OCI-LY7 (cell line): ENCODE measurements around the gene DCAF5. TPM values are rescaled to one million over a fixed set of nuclear protein-coding genes. Genes with fewer than 3 reads are reported as not detected.

Source experiments
- BruUV-seq: library from RNA; stranded (reverse); fragments of 400-500 nt; replicated peaks from 2 replicates; lab custom pipeline; 2021; lab: Mats Ljungman, UMichigan
- CTCF ChIA-PET: fragments of 300-600 bp; sonication (Branson Sonifier 250); formaldehyde crosslinking; loops from one replicate; lab custom pipeline; 2022; ENCODE audit warnings: antibody characterized with exemption; ENCODE audit not compliant: unreplicated experiment; lab: Charles Lee
- POLR2A ChIA-PET: fragments of 300-600 bp; sonication (Branson Sonifier 250); formaldehyde crosslinking; loops from one replicate; lab custom pipeline; 2022; ENCODE audit warnings: antibody characterized with exemption; lab: Charles Lee
- DNase-seq: peaks from one replicate; pipeline ENCODE4 v3.0.0-alpha.2; 2015; ENCODE audit warnings: low spot score
- H2AFZ ChIP-seq: fragments of 200-600 bp; sonication (generic), shearing (Covaris generic); 2 replicates; pipeline ENCODE4 v1.6.1; 2014; ENCODE audit warnings: mild to moderate bottlenecking, antibody characterized with exemption, low read length, moderate library complexity
- H3K27ac ChIP-seq: fragments of 200-600 bp; sonication (generic); 2 replicates; pipeline ENCODE4 v1.5.1; 2014; ENCODE audit warnings: mixed run types, low read depth, mild to moderate bottlenecking, moderate library complexity, low read length, inconsistent platforms; ENCODE audit not compliant: poor library complexity, severe bottlenecking
- H3K36me3 ChIP-seq: fragments of 200-600 bp; sonication (generic); 2 replicates; pipeline ENCODE4 v1.6.1; 2014; ENCODE audit warnings: mild to moderate bottlenecking, antibody characterized with exemption, low read length, moderate library complexity, mixed read lengths; ENCODE audit not compliant: insufficient read depth
- H3K4me1 ChIP-seq: fragments of 200-600 bp; sonication (generic); 2 replicates; pipeline ENCODE4 v1.5.1; 2014; ENCODE audit warnings: mild to moderate bottlenecking, low read length; ENCODE audit not compliant: insufficient read depth, poor library complexity, severe bottlenecking
- H3K4me2 ChIP-seq: fragments of 200-600 bp; sonication (generic); 2 replicates; pipeline ENCODE4 v1.6.1; 2014; ENCODE audit warnings: mild to moderate bottlenecking, low read length
- H3K4me3 ChIP-seq: fragments of 200-600 bp; sonication (generic); 2 replicates; pipeline ENCODE4 v1.5.1; 2014; ENCODE audit warnings: mild to moderate bottlenecking, low read depth, low read length; ENCODE audit not compliant: poor library complexity, severe bottlenecking
- H3K79me2 ChIP-seq: fragments of 200-600 bp; sonication (generic); 2 replicates; pipeline ENCODE4 v1.6.1; 2016; ENCODE audit warnings: low read depth, mild to moderate bottlenecking, low read length, moderate library complexity, mixed read lengths; ENCODE audit not compliant: insufficient read depth
- H3K9me2 ChIP-seq: fragments of 200-600 bp; sonication (generic); 2 replicates; pipeline ENCODE4 v1.6.1; 2016; ENCODE audit warnings: mild to moderate bottlenecking, low read length, mixed read lengths; ENCODE audit not compliant: insufficient read depth
- H3K9me3 ChIP-seq: fragments of 200-600 bp; sonication (generic); 2 replicates; pipeline ENCODE4 v1.6.1; 2014; ENCODE audit warnings: mild to moderate bottlenecking, mixed run types, low read length, mixed read lengths
- H4K20me1 ChIP-seq: fragments of 200-600 bp; sonication (generic); 2 replicates; pipeline ENCODE4 v1.6.1; 2014; ENCODE audit warnings: mild to moderate bottlenecking, antibody characterized with exemption, low read length, moderate library complexity, mixed read lengths; ENCODE audit not compliant: insufficient read depth
- EZH2phosphoT487 ChIP-seq: fragments of 200-600 bp; sonication (generic); IDR thresholded peaks from 2 replicates; pipeline ENCODE4 v1.6.1; 2018; ENCODE audit warnings: low read depth, borderline replicate concordance, mild to moderate bottlenecking, mixed run types, antibody characterized with exemption, low read length, moderate library complexity, mixed read lengths
- intact Hi-C: fragments of 100-400 bp; cut with micrococcal nuclease; formaldehyde crosslinking; loops from one replicate; pipeline ENCODE4 v1.10.0; 2022; ENCODE audit not compliant: unreplicated experiment
- total RNA-seq, 2 experiments: library from RNA; depleted of rRNA in 1 of 2; stranded (reverse); fragments of >200 nt in 1 of 2; shearing (Covaris generic) in 1 of 2; gene quantifications; 2 replicates each; pipeline ENCODE4 v1.2.3, GENCODE V29; 2014 to 2022
- TF ChIP-seq, protein P1 (sequence below): fragments of 200-600 bp; sonication (generic); conservative IDR thresholded peaks from 2 replicates; pipeline ENCODE4 v1.5.1; 2014; ENCODE audit warnings: mild to moderate bottlenecking, antibody characterized with exemption, low read length, moderate library complexity, mixed read lengths

The DCAF5 gene
- total RNA-seq, 2 experiments from 2014 or later: 23.1 to 46.0 TPM

DNA sequence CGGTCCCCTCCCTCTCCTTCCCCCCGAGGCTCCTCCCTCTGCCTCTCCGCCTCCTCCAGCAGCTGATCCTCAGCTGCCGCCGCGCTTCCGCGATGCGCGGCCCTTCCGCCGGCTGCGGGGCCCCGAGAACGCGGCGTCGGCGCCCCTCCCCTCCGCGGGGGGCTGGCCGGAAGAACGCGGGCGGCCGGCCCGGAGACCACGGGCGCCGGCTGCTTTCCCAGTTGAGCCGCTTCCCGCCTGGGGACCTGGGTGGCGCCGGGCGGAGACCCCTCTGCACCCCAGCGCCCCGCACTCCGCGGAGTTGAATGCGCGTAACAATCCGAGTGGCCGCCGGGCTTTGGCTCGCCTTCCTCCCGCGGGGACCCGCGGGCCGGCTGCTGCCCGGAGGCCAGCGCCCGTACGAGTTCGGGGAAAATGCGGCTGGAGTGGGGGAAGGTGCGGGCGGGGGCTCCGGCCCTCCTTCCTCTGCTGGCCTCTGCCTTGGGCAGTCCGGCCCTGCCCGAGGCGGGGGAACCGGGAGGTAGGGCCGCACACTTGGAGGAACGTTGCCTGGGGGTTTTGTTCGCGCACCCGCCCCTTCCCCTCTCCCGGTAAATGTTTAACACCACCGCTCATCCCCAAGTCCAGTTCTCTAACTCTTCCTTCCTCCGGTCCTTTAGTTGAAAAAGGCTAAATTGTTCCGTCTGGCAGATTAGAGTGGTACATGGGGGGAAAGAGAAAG is 393 bp upstream of the DCAF5 start:
- Histone ChIP-seq H3K4me3 (peak overlapping the region; percentile 84), H3K9me2 (no peaks in the 10 kb centered on the region), H3K27ac (peak overlapping the region; percentile 80), H3K79me2 (peaks cover 37% of the 10 kb centered on the region), H4K20me1 (0 out of 2 replicates have a peak, but pooled peaks cover 16% of the 10 kb centered on the region), H3K4me1 (peaks cover 25% of the 10 kb centered on the region), H3K4me2 (peak overlapping the region; percentile 92), H3K36me3 (peaks cover 25% of the 10 kb centered on the region), H2AFZ (peak overlapping the region; percentile 87), H3K9me3 (no peaks in the 10 kb centered on the region)
- intact Hi-C loops: loop anchor here (1.0 to 10.0 kb wide), 3 partner anchors 38 to 611 kb away; partner anchors contain the start of genes ERH, EXD2, SLC39A9 and SRSF5
- TF ChIP-seq EZH2phosphoT487: no peak
- TF ChIP-seq, protein P1, sequence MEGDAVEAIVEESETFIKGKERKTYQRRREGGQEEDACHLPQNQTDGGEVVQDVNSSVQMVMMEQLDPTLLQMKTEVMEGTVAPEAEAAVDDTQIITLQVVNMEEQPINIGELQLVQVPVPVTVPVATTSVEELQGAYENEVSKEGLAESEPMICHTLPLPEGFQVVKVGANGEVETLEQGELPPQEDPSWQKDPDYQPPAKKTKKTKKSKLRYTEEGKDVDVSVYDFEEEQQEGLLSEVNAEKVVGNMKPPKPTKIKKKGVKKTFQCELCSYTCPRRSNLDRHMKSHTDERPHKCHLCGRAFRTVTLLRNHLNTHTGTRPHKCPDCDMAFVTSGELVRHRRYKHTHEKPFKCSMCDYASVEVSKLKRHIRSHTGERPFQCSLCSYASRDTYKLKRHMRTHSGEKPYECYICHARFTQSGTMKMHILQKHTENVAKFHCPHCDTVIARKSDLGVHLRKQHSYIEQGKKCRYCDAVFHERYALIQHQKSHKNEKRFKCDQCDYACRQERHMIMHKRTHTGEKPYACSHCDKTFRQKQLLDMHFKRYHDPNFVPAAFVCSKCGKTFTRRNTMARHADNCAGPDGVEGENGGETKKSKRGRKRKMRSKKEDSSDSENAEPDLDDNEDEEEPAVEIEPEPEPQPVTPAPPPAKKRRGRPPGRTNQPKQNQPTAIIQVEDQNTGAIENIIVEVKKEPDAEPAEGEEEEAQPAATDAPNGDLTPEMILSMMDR: no peak
- BruUV-seq: no TSS peak
- POLR2A ChIA-PET: interaction anchor here (0.5 kb wide), 1 partner anchor 53 kb away, joined by 3 read pairs; no protein-coding TSS in a partner anchor
- peak; percentile 95 for DNase-seq
- CTCF ChIA-PET: interaction anchor here (0.7 kb wide), 1 partner anchor 399 kb away, joined by 14 read pairs; no protein-coding TSS in a partner anchor

DNA sequence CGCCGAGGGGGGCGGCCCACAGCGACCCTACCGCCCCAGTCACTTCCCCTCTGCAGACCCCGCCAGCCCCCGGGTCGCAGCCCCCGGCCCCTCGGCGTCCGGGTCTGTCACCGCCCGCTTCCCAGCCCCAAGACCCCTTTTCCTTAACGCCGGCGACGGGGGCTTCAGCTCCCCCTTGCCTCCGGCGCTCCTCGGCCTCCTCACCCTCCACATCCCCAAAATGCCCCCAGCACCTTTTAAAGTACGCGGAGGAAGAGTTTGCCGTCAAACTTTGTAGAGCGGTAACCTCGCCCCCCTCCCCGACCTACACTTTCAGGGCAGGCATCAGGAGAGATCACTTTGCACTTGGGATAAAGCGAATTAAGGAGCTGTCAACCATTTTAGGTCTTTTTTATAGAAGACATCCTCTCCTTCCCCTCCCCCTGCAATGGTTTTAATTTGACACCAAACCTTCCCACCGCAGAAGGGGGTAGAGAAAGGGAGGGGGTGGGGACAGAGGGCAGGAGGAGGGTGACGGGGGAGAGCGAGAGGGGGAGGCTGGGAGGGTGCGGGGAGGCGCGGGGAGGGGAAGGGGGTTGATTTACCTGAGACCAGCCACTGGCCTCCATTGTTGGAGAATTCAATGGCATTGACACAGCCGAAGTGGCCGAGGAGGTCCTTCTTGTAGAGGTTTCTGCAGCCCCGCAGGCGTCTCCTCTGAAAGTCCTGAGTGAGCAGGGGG is 578 bp downstream of the DCAF5 start:
- intact Hi-C loops: loop anchor here (10.0 kb wide), 1 partner anchor 612 kb away; the partner anchor contains the start of gene SRSF5

More for the DNA sequence above, 578 bp downstream of the DCAF5 start:
- Histone ChIP-seq H3K27ac (peak overlapping the region; percentile 80), H3K4me3 (peak overlapping the region; percentile 84), H3K36me3 (peaks cover 34% of the 10 kb centered on the region), H3K79me2 (peaks cover 45% of the 10 kb centered on the region), H3K4me2 (peak overlapping the region; percentile 87), H2AFZ (peak overlapping the region; percentile 87), H3K4me1 (peaks cover 25% of the 10 kb centered on the region), H3K9me3 (no peaks in the 10 kb centered on the region), H3K9me2 (no peaks in the 10 kb centered on the region), H4K20me1 (0 out of 2 replicates have a peak, but pooled peaks cover 19% of the 10 kb centered on the region)
- no TSS peak for BruUV-seq
- ChIA-PET CTCF (no interaction called here), POLR2A (interaction anchor here (0.9 to 1.4 kb wide), 2 partner anchors 27 to 290 kb away, joined by 3 read pairs; no protein-coding TSS in a partner anchor)
- TF ChIP-seq, protein P1: no peak
- no peak for TF ChIP-seq EZH2phosphoT487
- DNase-seq: peak; percentile 67
